Measurements from ENCODE around the gene ST14. TPM values are rescaled to one million over a fixed set of nuclear protein-coding genes. Genes with fewer than 3 reads are reported as not detected.

The ST14 gene
- total RNA-seq, 3 donors from 2014 or later = 260 to 622 (median 508) TPM

GRCh38 chr11:130181295-130182272, 22.0 kb downstream of the ST14 start:
- Histone ChIP-seq H3K4me1 (ENCODE audit: low read depth) (peaks cover 45% of the 10 kb centered on the region), H3K9me3 (no peaks in the 10 kb centered on the region), H3K4me3 (no peak overlapping the region), H3K36me3 (ENCODE audit: low read depth) (no peaks in the 10 kb centered on the region)
- DNase-seq = peak; percentile 73 to 90 (median 76)
- TF ChIP-seq CTCF (IDR thresholded peaks at IDR 0.05) = no peak
- intact Hi-C loops (cut with DNase I, micrococcal nuclease) = no loop called here
- peak; percentile 72 for ATAC-seq

DNA sequence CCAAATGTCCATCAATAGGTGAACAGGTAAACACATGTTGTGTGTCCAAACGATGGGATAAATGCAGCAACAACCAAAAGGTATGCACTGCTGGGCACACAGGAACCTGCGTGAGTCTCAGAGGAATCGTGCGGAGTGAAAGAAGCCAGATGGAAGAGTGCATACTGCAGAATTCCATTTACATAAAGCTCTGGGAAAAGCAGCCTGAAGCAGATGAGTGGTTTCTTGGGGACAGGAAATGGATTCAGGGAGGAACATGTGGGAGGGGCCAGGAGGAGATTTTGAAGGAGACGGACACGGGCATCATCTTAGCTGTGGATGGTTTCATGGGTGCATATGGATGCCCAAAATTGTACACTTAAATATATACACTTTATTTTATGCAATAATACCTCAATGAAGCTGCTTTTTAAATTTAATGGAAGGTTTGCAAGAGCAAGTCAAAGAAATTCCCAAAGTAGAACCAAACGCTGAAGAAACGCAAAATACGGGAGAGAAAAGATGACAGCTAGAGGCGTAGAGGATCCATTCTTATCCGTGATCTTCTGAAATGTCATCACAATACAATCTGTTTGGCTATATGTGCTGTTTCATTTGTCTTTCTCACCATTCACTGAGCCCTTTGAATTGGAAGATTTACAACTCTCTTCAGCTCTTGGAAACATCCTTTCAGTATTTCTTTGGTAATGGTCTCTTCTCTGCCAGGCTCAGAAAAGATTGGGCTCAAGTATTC, 24.5 kb downstream of the ST14 start:
- ATAC-seq = no peak
- no peaks in the 10 kb centered on the region for H3K36me3 ChIP-seq (ENCODE audit: low read depth)
- H3K9me3 ChIP-seq = no peaks in the 10 kb centered on the region
- intact Hi-C loops (cut with DNase I, micrococcal nuclease) = no loop called here
- H3K4me1 ChIP-seq (ENCODE audit: low read depth) = peaks cover 57% of the 10 kb centered on the region
- no peak for TF ChIP-seq CTCF (IDR thresholded peaks at IDR 0.05)
- DNase-seq = no peak
- no peak overlapping the region for H3K4me3 ChIP-seq

DNA sequence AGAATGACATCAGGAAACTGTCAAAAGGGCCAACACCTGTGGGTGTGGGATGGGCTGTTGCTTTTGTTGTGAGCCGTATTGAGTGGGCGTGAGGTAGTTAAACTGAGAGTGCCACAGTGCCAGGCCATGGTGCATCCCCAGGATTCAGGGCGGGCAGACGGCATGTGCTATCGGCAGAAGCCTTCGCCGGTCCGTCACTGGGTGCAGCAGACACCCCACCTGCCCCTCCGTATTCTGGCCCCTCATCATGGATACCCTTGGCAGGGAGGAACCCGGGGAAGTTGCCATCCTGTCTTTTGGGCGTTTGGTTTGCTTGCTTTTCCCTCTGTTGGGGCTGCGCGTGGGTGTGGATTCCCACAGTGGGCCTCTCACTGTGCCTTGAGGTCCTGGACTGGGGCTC, 27.5 kb downstream of the ST14 start:
- Histone ChIP-seq H3K36me3 (ENCODE audit: low read depth) (no peaks in the 10 kb centered on the region), H3K9me3 (no peaks in the 10 kb centered on the region), H3K4me3 (no peak overlapping the region), H3K4me1 (ENCODE audit: low read depth) (peaks cover 51% of the 10 kb centered on the region)
- intact Hi-C loops (cut with DNase I, micrococcal nuclease) = no loop called here
- TF ChIP-seq CTCF (IDR thresholded peaks at IDR 0.05) = no peak
- DNase-seq = peak in 1 of 3 donors; percentile 52
- no peak for ATAC-seq

DNA sequence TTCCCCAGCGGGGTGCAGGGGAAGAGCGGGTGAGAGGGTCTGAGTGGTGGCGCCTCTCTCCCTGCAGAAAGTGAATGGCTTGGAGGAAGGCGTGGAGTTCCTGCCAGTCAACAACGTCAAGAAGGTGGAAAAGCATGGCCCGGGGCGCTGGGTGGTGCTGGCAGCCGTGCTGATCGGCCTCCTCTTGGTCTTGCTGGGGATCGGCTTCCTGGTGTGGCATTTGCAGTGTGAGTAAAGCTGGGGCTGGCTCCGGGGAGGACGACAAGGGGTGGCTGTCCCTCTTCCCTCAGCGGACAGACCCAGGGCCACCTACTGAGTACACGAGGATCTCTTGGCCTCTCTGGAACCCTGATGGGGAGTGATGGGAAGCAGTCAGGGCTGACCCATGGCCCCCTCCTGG, 28.5 kb downstream of the ST14 start:
- no peaks in the 10 kb centered on the region for H3K36me3 ChIP-seq (ENCODE audit: low read depth)
- intact Hi-C loops (cut with DNase I, micrococcal nuclease) = no loop called here
- H3K4me3 ChIP-seq = no peak overlapping the region
- no peaks in the 10 kb centered on the region for H3K9me3 ChIP-seq
- H3K4me1 ChIP-seq (ENCODE audit: low read depth) = peaks cover 43% of the 10 kb centered on the region
- DNase-seq (peak in 1 of 3 donors; percentile 54), ATAC-seq (no peak)
- no peak for TF ChIP-seq CTCF (IDR thresholded peaks at IDR 0.05)

GRCh38 chr11:130188585-130189347, 29.2 kb downstream of the ST14 start:
- intact Hi-C loops (cut with DNase I, micrococcal nuclease) = no loop called here
- no peak for TF ChIP-seq CTCF (IDR thresholded peaks at IDR 0.05)
- ATAC-seq (no peak), DNase-seq (peak in 2 of 3 donors; percentile 49 to 52)
- H3K9me3 ChIP-seq = no peaks in the 10 kb centered on the region
- H3K4me3 ChIP-seq = no peak overlapping the region
- H3K36me3 ChIP-seq (ENCODE audit: low read depth) = no peaks in the 10 kb centered on the region
- H3K4me1 ChIP-seq (ENCODE audit: low read depth) = peaks cover 43% of the 10 kb centered on the region
